HEK293 (cell line): ENCODE results near the gene MRM1.

Experiments
- GLIS1 ChIP-seq: fragments of 450-650 bp; formaldehyde crosslinking; IDR thresholded peaks from 2 replicates; pipeline ENCODE4 v1.5.1; 2016; ENCODE audit warnings: missing biosample characterization, missing genetic modification characterization
- IKZF3 ChIP-seq: fragments of 450-650 bp; IDR thresholded peaks from 2 replicates; pipeline ENCODE4 v1.5.0; 2018; ENCODE audit warnings: missing biosample characterization, mild to moderate bottlenecking, missing genetic modification characterization, moderate library complexity
- KLF1 ChIP-seq: fragments of 450-650 bp; formaldehyde crosslinking; IDR thresholded peaks from 2 replicates; pipeline ENCODE4 v1.5.1; 2016; ENCODE audit warnings: missing biosample characterization, missing genetic modification characterization
- PATZ1 ChIP-seq: fragments of 450-650 bp; formaldehyde crosslinking; IDR thresholded peaks from 2 replicates; pipeline ENCODE4 v1.5.1; 2016; ENCODE audit warnings: missing biosample characterization, missing genetic modification characterization
- SP2 ChIP-seq: fragments of 450-650 bp; formaldehyde crosslinking; IDR thresholded peaks from 2 replicates; pipeline ENCODE4 v1.5.1; 2016; ENCODE audit warnings: missing biosample characterization, missing genetic modification characterization
- SP7 ChIP-seq: fragments of 450-650 bp; formaldehyde crosslinking; IDR thresholded peaks from 2 replicates; pipeline ENCODE4 v1.5.1; 2016; ENCODE audit warnings: missing biosample characterization, missing genetic modification characterization
- WT1 ChIP-seq: fragments of 450-650 bp; formaldehyde crosslinking; IDR thresholded peaks from 2 replicates; pipeline ENCODE4 v1.5.1; 2016; ENCODE audit warnings: missing biosample characterization, missing genetic modification characterization
- ZBTB17 ChIP-seq: fragments of 450-650 bp; formaldehyde crosslinking; IDR thresholded peaks from 2 replicates; pipeline ENCODE4 v1.5.1; 2016; ENCODE audit warnings: missing biosample characterization, missing genetic modification characterization
- ZBTB20 ChIP-seq: fragments of 450-650 bp; formaldehyde crosslinking; IDR thresholded peaks from 2 replicates; pipeline ENCODE4 v1.5.1; 2016; ENCODE audit warnings: missing biosample characterization, missing genetic modification characterization
- ZBTB8A ChIP-seq: fragments of 450-650 bp; formaldehyde crosslinking; IDR thresholded peaks from 2 replicates; pipeline ENCODE4 v1.5.1; 2016; ENCODE audit warnings: missing biosample characterization, missing genetic modification characterization
- ZNF121 ChIP-seq: fragments of 450-650 bp; formaldehyde crosslinking; IDR thresholded peaks from 2 replicates; pipeline ENCODE4 v1.5.1; 2016; ENCODE audit warnings: missing biosample characterization, missing genetic modification characterization
- ZNF324 ChIP-seq: fragments of 450-650 bp; formaldehyde crosslinking; IDR thresholded peaks from 2 replicates; pipeline ENCODE4 v1.5.1; 2016; ENCODE audit warnings: missing biosample characterization, missing genetic modification characterization
- ZNF449 ChIP-seq: fragments of 450-650 bp; formaldehyde crosslinking; IDR thresholded peaks from 2 replicates; pipeline ENCODE4 v1.5.1; 2017; ENCODE audit warnings: missing biosample characterization, mild to moderate bottlenecking, missing genetic modification characterization, moderate library complexity
- ZNF514 ChIP-seq: fragments of 450-650 bp; formaldehyde crosslinking; IDR thresholded peaks from 2 replicates; pipeline ENCODE4 v1.5.1; 2016; ENCODE audit warnings: missing biosample characterization, missing genetic modification characterization
- ZNF544 ChIP-seq: fragments of 450-650 bp; formaldehyde crosslinking; IDR thresholded peaks from 2 replicates; pipeline ENCODE4 v1.5.0; 2017; ENCODE audit warnings: missing biosample characterization, missing genetic modification characterization
- ZNF600 ChIP-seq: fragments of 450-650 bp; formaldehyde crosslinking; IDR thresholded peaks from 2 replicates; pipeline ENCODE4 v1.5.1; 2016; ENCODE audit warnings: missing biosample characterization, missing genetic modification characterization
- ZNF621 ChIP-seq: fragments of 450-650 bp; formaldehyde crosslinking; IDR thresholded peaks from 2 replicates; pipeline ENCODE4 v1.5.1; 2017; ENCODE audit warnings: missing biosample characterization, missing genetic modification characterization
- ZNF660 ChIP-seq: fragments of 450-650 bp; IDR thresholded peaks from 2 replicates; pipeline ENCODE4 v1.5.1; 2018; ENCODE audit warnings: missing biosample characterization, mild to moderate bottlenecking, missing genetic modification characterization
- ZNF677 ChIP-seq: fragments of 450-650 bp; IDR thresholded peaks from 2 replicates; pipeline ENCODE4 v1.5.0; 2018; ENCODE audit warnings: missing biosample characterization, mild to moderate bottlenecking, missing genetic modification characterization, moderate library complexity
- ZNF707 ChIP-seq: fragments of 450-650 bp; formaldehyde crosslinking; IDR thresholded peaks from 2 replicates; pipeline ENCODE4 v1.5.1; 2016; ENCODE audit warnings: missing biosample characterization, missing genetic modification characterization
- ZNF76 ChIP-seq: fragments of 450-650 bp; formaldehyde crosslinking; IDR thresholded peaks from 2 replicates; pipeline ENCODE4; 2016; ENCODE audit warnings: low read depth, missing biosample characterization, missing genetic modification characterization, borderline replicate concordance
- ZSCAN30 ChIP-seq: fragments of 450-650 bp; IDR thresholded peaks from 2 replicates; pipeline ENCODE4 v1.5.1; 2018; ENCODE audit warnings: missing biosample characterization, mild to moderate bottlenecking, missing genetic modification characterization, moderate library complexity
- TF ChIP-seq, protein P1 (sequence below): fragments of 450-650 bp; formaldehyde crosslinking; conservative IDR thresholded peaks from 2 replicates; pipeline ENCODE4 v1.5.1; 2016; ENCODE audit warnings: low read depth, missing biosample characterization, missing genetic modification characterization

The MRM1 gene

GRCh38 chr17:36591434-36592315 lies 9.7 kb upstream of the MRM1 start, which contains the start of gene DHRS11 (continued):
- no peak for TF ChIP-seq ZNF449 (tag by site-specific recombination)
- no peak for TF ChIP-seq ZNF621
- peak; percentile 78 for TF ChIP-seq IKZF3
- peak; percentile 79 for TF ChIP-seq ZNF76
- TF ChIP-seq ZBTB17 (tag by site-specific recombination): 0 out of 2 replicates have a peak, but pooled peaks have one; percentile 29
- peak; percentile 51 for TF ChIP-seq ZNF677 (tag by site-specific recombination)
- 0 out of 2 replicates have a peak, but pooled peaks have one; percentile 15 for TF ChIP-seq ZSCAN30 (tag by site-specific recombination)
- TF ChIP-seq PATZ1 (tag by site-specific recombination): 0 out of 2 replicates have a peak, but pooled peaks have one; percentile 36
- 0 out of 2 replicates have a peak, but pooled peaks have one; percentile 44 for TF ChIP-seq ZNF660 (tag by site-specific recombination)
- TF ChIP-seq SP2 (tag by site-specific recombination): peak; percentile 46
- 0 out of 2 replicates have a peak, but pooled peaks have one; percentile 12 for TF ChIP-seq KLF1
- TF ChIP-seq ZNF544 (tag by site-specific recombination): no peak
- 0 out of 2 replicates have a peak, but pooled peaks have one; percentile 41 for TF ChIP-seq ZBTB8A (tag by site-specific recombination)
- peak; percentile 27; the same call in 1 of the 2 replicates for TF ChIP-seq ZBTB20 (tag by site-specific recombination)
- no peak for TF ChIP-seq ZNF324 (tag by site-specific recombination)
- peak; percentile 34; the same call in 1 of the 2 replicates for TF ChIP-seq GLIS1 (tag by site-specific recombination)
- no peak for TF ChIP-seq ZNF707 (tag by site-specific recombination)
- 0 out of 2 replicates have a peak, but pooled peaks have one; percentile 16 for TF ChIP-seq SP7
- no peak for TF ChIP-seq ZNF121
- 0 out of 2 replicates have a peak, but pooled peaks have one; percentile 15 for TF ChIP-seq WT1 (tag by site-specific recombination)
- TF ChIP-seq ZNF514 (tag by site-specific recombination): no peak
- TF ChIP-seq, protein P1, sequence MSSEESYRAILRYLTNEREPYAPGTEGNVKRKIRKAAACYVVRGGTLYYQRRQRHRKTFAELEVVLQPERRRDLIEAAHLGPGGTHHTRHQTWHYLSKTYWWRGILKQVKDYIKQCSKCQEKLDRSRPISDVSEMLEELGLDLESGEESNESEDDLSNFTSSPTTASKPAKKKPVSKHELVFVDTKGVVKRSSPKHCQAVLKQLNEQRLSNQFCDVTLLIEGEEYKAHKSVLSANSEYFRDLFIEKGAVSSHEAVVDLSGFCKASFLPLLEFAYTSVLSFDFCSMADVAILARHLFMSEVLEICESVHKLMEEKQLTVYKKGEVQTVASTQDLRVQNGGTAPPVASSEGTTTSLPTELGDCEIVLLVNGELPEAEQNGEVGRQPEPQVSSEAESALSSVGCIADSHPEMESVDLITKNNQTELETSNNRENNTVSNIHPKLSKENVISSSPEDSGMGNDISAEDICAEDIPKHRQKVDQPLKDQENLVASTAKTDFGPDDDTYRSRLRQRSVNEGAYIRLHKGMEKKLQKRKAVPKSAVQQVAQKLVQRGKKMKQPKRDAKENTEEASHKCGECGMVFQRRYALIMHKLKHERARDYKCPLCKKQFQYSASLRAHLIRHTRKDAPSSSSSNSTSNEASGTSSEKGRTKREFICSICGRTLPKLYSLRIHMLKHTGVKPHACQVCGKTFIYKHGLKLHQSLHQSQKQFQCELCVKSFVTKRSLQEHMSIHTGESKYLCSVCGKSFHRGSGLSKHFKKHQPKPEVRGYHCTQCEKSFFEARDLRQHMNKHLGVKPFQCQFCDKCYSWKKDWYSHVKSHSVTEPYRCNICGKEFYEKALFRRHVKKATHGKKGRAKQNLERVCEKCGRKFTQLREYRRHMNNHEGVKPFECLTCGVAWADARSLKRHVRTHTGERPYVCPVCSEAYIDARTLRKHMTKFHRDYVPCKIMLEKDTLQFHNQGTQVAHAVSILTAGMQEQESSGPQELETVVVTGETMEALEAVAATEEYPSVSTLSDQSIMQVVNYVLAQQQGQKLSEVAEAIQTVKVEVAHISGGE: peak; percentile 35; the same call in 1 of the 2 replicates
- peak; percentile 64; the same call in 1 of the 2 replicates for TF ChIP-seq ZNF600
- TF ChIP-seq, all 188 proteins: peak for 26
